ENCODE results near the gene SPATA46. TPM values are rescaled to one million over a fixed set of nuclear protein-coding genes. Genes with fewer than 3 reads are reported as not detected.

Gene SPATA46, protein sequence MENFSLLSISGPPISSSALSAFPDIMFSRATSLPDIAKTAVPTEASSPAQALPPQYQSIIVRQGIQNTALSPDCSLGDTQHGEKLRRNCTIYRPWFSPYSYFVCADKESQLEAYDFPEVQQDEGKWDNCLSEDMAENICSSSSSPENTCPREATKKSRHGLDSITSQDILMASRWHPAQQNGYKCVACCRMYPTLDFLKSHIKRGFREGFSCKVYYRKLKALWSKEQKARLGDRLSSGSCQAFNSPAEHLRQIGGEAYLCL
- total RNA-seq (2021; fragmentation: NEBNext Ultra II Directional; extraction: Animal tissue kit (Norgen Biotek cat#: 25700)) (not detected in 2 replicates), polyA plus RNA-seq (2011; rRNA removed) (not detected in 2 replicates), polyA minus RNA-seq (2011; rRNA and poly(A)+ RNA removed) (not detected in 2 replicates)
- polyA plus RNA-seq (2011; cell fraction: cytosol; rRNA removed): not detected
- polyA plus RNA-seq (2011; cell fraction: nucleus; rRNA removed): not detected
- polyA plus RNA-seq (2012, experiment 1 of 2): 0.09 to 0.13 TPM in 2 of 4 replicates, not detected in the others
- polyA plus RNA-seq (2012, experiment 2 of 2): not detected
- not detected for polyA plus RNA-seq (2013, experiment 1 of 2)
- not detected for polyA plus RNA-seq (2013, experiment 2 of 2)
- polyA minus RNA-seq (2011; cell fraction: cytosol; rRNA and poly(A)+ RNA removed): not detected
- polyA minus RNA-seq (2011; cell fraction: nucleus; rRNA and poly(A)+ RNA removed): not detected
- long read RNA-seq, experiment 1: 0 reads
- long read RNA-seq, experiment 2: 0 reads

DNA sequence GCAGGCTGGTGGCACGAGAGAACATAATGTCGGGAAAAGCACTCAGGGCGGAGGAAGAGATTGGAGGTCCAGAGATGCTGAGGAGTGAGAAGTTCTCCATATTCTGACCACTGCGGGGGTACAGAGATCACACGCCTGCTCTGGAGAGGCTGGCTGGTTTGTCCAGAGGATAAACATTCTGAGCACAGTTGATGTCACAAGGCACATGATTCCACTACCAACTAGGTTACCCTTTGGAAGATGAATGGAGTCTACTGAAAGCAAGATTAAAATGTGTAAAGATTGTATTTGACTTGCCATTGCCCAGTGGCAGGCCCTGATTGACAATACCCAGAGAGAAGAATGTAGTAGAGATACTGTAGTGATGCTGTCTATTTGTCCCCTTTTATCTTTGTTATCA is at the start of gene SPATA46:
TSS of gene SPATA46 (minus strand) at position 164 of the 400 bp plus-strand sequence. CDS start at position 100, 64 bp downstream.
- H2AK5ac ChIP-seq (ENCODE audit: low read depth, low read length): no peak within 1 kb of the TSS
- H3K18ac ChIP-seq (ENCODE audit: extremely low read depth, low read length): no peak within 1 kb of the TSS
- H3K23me2 ChIP-seq (ENCODE audit: low read depth, low read length): no peaks in the 10 kb centered on the region
- no peak within 1 kb of the TSS for H2BK12ac ChIP-seq (ENCODE audit: low read depth, low read length)
- H2BK5ac ChIP-seq (ENCODE audit: low read depth, low read length): no peak within 1 kb of the TSS
- no peak within 1 kb of the TSS; the same call in 1 of the 2 replicates for H4K8ac ChIP-seq (ENCODE audit: extremely low read depth, insufficient read depth, low read length)
- FAIRE-seq: no peak
- no peaks in the 10 kb centered on the region for H3K79me1 ChIP-seq (ENCODE audit: low read depth, low read length)
- no peaks in the 10 kb centered on the region for H4K20me1 ChIP-seq (replicated peaks in 1 of 2; ENCODE audit: control insufficient read depth in 1 of 2, insufficient read depth in 2 of 2, low read length in 2 of 2)
- no peak within 1 kb of the TSS for H2BK15ac ChIP-seq (ENCODE audit: low read length)
- TF ChIP-seq, protein P1, sequence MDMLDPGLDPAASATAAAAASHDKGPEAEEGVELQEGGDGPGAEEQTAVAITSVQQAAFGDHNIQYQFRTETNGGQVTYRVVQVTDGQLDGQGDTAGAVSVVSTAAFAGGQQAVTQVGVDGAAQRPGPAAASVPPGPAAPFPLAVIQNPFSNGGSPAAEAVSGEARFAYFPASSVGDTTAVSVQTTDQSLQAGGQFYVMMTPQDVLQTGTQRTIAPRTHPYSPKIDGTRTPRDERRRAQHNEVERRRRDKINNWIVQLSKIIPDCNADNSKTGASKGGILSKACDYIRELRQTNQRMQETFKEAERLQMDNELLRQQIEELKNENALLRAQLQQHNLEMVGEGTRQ (IDR thresholded peaks at IDR 0.05; ENCODE audit: low read length): no peak
- no peak for TF ChIP-seq BRCA1 (IDR thresholded peaks at IDR 0.05; ENCODE audit: low read depth, low read length)
- no peak for TF ChIP-seq JUND (IDR thresholded peaks at IDR 0.05; ENCODE audit: low read length)
- TF ChIP-seq, protein P2, sequence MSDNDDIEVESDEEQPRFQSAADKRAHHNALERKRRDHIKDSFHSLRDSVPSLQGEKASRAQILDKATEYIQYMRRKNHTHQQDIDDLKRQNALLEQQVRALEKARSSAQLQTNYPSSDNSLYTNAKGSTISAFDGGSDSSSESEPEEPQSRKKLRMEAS (IDR thresholded peaks at IDR 0.05): no peak
- TF ChIP-seq POLR2AphosphoS5 (IDR thresholded peaks at IDR 0.05; ENCODE audit: low read depth, low read length): no peak
- TF ChIP-seq CBX8 (IDR thresholded peaks at IDR 0.05; ENCODE audit: borderline replicate concordance, low read depth, low read length): no peak
- no peak for TF ChIP-seq BCL11A (IDR thresholded peaks at IDR 0.05; ENCODE audit: low read depth in 2 of 2, low read length in 2 of 2)
- no peak for TF ChIP-seq TBP (IDR thresholded peaks at IDR 0.05; ENCODE audit: low read depth, low read length)
- H3K14ac ChIP-seq (ENCODE audit: insufficient read length): no peak within 1 kb of the TSS
- no peak within 1 kb of the TSS for H2BK120ac ChIP-seq (replicated peaks; ENCODE audit: low read depth, low read length)
- no peak for DNase-seq (ENCODE audit: low read depth in 1 of 2, low spot score in 2 of 2)
- H4K5ac ChIP-seq (ENCODE audit: insufficient read length, low read depth, low read length): no peak within 1 kb of the TSS
- no peak within 1 kb of the TSS for H4K91ac ChIP-seq (replicated peaks; ENCODE audit: insufficient read length, low read length)
- H3K4ac ChIP-seq (replicated peaks; ENCODE audit: insufficient read length, low read depth, low read length): no peak within 1 kb of the TSS
- no peak within 1 kb of the TSS for H3K4me3 ChIP-seq (ENCODE audit: extremely low read depth in 1 of 4, insufficient read depth in 2 of 4, low read depth in 3 of 4, low read length in 4 of 4)
- ChIA-PET POLR2A (ENCODE audit: partially characterized antibody) (interaction anchor here (0.7 to 1.4 kb wide), 2 partner anchors 9 to 366 kb away, joined by 3 to 4 read pairs; no protein-coding TSS in a partner anchor), CTCF (ENCODE audit: partially characterized antibody) (interaction anchor here (1.6 kb wide), 2 partner anchors 19 to 321 kb away, joined by 3 to 10 read pairs; no protein-coding TSS in a partner anchor)
- no peaks in the 10 kb centered on the region for H3K79me2 ChIP-seq (ENCODE audit: control insufficient read depth in 1 of 2, insufficient read depth in 2 of 2, low read length in 2 of 2)
- H3K4me2 ChIP-seq (ENCODE audit: insufficient read depth in 1 of 2, low read depth in 2 of 2, low read length in 2 of 2): no peak within 1 kb of the TSS
- 0 out of 7 replicates have a peak, but pooled peaks cover 0 to 1% (median 0%) of the 10 kb centered on the region in 4 experiments for H3K4me1 ChIP-seq (replicated peaks in 1 of 4; ENCODE audit: control insufficient read depth in 3 of 4, insufficient read depth in 4 of 4, low read length in 3 of 4)
- H3K36me3 ChIP-seq (ENCODE audit: control insufficient read depth in 2 of 4, insufficient read depth in 4 of 4, low read length in 3 of 4): 0 out of 8 replicates have a peak, but pooled peaks cover 0 to 2% (median 0%) of the 10 kb centered on the region in 4 experiments
- no peak within 1 kb of the TSS for H2BK20ac ChIP-seq (ENCODE audit: low read length)
- no peak within 1 kb of the TSS for H3K9ac ChIP-seq (replicated peaks in 1 of 4; ENCODE audit: extremely low read depth in 1 of 4, low read depth in 3 of 4, low read length in 3 of 4)
- no peak within 1 kb of the TSS for H3K23ac ChIP-seq (ENCODE audit: insufficient read length)
- no peak within 1 kb of the TSS for H3K27ac ChIP-seq (ENCODE audit: low read depth, low read length)
- 94% methylated on average over 5 of the region's 5 CpGs; no CpG with 5 or more reads in 1 of the 2 experiments for WGBS, 2 experiments (ENCODE audit: extremely low coverage in 1 of 2, insufficient coverage in 1 of 2, insufficient read length in 1 of 2, insufficient replicate concordance in 2 of 2, low coverage in 1 of 2, low lambda C conversion rate in 2 of 2, missing lambda C conversion rate in 1 of 2)
- no peaks in the 10 kb centered on the region for H3K27me3 ChIP-seq (replicated peaks in 1 of 4; ENCODE audit: control insufficient read depth in 3 of 4, extremely low read depth in 1 of 4, insufficient read depth in 3 of 4, low read length in 3 of 4)
- no peak within 1 kb of the TSS for H3K56ac ChIP-seq (replicated peaks; ENCODE audit: insufficient read length, low read depth, low read length)
- H2AFZ ChIP-seq (ENCODE audit: low read length): no peak within 1 kb of the TSS
- no peaks in the 10 kb centered on the region for H3K9me3 ChIP-seq (ENCODE audit: insufficient read depth in 2 of 2, low read depth in 1 of 2, low read length in 1 of 2)
